Hepatocyte (in vitro differentiated cells): ENCODE data around the gene TMC8.

ENCODE experiments used
- EZH2 ChIP-seq: fragments of 200-600 bp; sonication (generic); IDR thresholded peaks from 2 replicates; pipeline ENCODE4 v1.6.1; 2016; ENCODE audit warnings: antibody characterized with exemption, mild to moderate bottlenecking, borderline replicate concordance
- TF ChIP-seq, protein P1 (sequence below): fragments of 200-600 bp; sonication (generic); IDR thresholded peaks from 2 replicates; pipeline ENCODE4 v1.5.1; 2016; ENCODE audit warnings: antibody characterized with exemption, mild to moderate bottlenecking; ENCODE audit not compliant: poor library complexity

DNA sequence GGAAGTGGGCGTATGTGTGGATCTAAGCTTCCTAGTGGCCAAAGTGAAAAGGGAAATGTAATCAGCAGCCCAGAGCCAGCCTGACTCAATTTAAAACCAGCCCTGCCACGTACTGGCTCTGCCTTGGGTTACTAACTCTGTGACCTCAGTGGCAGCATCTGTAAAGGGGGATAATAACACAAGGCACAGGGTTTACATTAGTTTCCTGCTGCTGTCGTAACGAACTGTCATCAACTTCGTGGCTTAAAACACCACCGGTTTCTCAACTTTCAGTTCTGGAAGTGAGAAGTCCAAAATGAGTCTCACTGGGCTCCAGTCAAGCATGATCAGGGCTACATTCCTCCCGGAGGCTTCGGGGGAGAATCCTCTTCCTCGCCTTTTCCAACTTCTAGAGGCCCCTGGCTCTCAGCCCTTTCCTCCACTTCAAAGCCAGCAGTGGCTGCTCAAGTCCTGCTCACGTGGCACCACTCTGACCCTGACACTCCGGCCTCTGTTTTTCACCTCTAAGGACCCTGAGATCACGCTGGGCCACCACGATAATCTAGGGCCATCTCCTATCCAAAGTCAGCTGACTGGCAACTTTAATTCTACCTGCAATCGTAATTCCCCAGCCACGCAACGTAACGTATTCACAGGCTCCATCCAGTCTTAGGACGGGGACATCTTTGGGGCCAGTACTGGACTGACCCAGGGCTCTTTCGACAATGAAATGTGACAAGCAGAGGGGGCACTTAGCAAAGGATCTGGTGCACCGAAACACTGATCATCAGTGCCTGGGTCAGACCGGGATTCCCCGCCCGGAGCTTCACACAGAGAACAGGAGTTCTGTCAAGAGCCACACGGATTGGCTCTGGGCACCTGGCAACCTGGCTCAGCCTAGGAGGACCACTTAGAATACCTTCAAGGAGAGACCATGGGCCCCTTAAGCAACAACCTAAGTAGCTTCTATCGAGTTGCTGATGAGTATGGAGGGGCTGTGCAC is 16.5 kb upstream of the TMC8 start:
- TF ChIP-seq EZH2, result no peak
- TF ChIP-seq, protein P1, sequence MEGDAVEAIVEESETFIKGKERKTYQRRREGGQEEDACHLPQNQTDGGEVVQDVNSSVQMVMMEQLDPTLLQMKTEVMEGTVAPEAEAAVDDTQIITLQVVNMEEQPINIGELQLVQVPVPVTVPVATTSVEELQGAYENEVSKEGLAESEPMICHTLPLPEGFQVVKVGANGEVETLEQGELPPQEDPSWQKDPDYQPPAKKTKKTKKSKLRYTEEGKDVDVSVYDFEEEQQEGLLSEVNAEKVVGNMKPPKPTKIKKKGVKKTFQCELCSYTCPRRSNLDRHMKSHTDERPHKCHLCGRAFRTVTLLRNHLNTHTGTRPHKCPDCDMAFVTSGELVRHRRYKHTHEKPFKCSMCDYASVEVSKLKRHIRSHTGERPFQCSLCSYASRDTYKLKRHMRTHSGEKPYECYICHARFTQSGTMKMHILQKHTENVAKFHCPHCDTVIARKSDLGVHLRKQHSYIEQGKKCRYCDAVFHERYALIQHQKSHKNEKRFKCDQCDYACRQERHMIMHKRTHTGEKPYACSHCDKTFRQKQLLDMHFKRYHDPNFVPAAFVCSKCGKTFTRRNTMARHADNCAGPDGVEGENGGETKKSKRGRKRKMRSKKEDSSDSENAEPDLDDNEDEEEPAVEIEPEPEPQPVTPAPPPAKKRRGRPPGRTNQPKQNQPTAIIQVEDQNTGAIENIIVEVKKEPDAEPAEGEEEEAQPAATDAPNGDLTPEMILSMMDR, result no peak
